ENCODE data around the gene C12orf56.

- TF ChIP-seq CTCF (IDR thresholded peaks at IDR 0.05; ENCODE audit: extremely low read depth in 1 of 2, insufficient read depth in 1 of 2, low read depth in 1 of 2, low read length in 2 of 2) (no peak), POLR2A (IDR thresholded peaks at IDR 0.05; ENCODE audit: low read depth, low read length) (no peak), POLR2AphosphoS5 (IDR thresholded peaks at IDR 0.05; ENCODE audit: insufficient read depth, low read depth, low read length) (no peak), MAX (IDR thresholded peaks at IDR 0.05; ENCODE audit: insufficient read depth, insufficient read length) (no peak), MYC (IDR thresholded peaks at IDR 0.05; ENCODE audit: low read depth, low read length) (no peak), EZH2 (IDR thresholded peaks at IDR 0.05; ENCODE audit: borderline replicate concordance, low read depth, low read length, severe bottlenecking) (no peak), FOS (IDR thresholded peaks at IDR 0.05; ENCODE audit: borderline replicate concordance, insufficient read depth, low read length) (no peak), JUN (IDR thresholded peaks at IDR 0.05; ENCODE audit: borderline replicate concordance, insufficient read depth, insufficient read length, low read depth) (no peak), GATA2 (IDR thresholded peaks at IDR 0.05; ENCODE audit: insufficient read depth, insufficient read length, low read depth, low read length) (no peak)
Measured at GRCh38 chr12:64323006-64323405, 67.6 kb downstream of the C12orf56 start.
